Ureter (tissue), 1 donor: ENCODE measurements around the gene ARPC5L. TPM values are rescaled to one million over a fixed set of nuclear protein-coding genes. Genes with fewer than 3 reads are reported as not detected.
"Not testable (repeated sequence)": the region's sequence is repeated elsewhere in the genome, so short reads cannot be mapped to it uniquely, and the experiment has no call there.

Experiments used
- DNase-seq: peaks from one replicate; pipeline ENCODE4 v3.0.0-alpha.2; 2020; ENCODE audit warnings: low spot score
- total RNA-seq: library from RNA; stranded (reverse); gene quantifications from one replicate; pipeline ENCODE4 v1.2.4, GENCODE V29; 2023
- donor health status: DM: yes; HTN: yes; CAD: no.

The ARPC5L gene
- total RNA-seq, 1 donor from 2014 or later, result 36.5 TPM

GRCh38 chr9:124890179-124890578 is 28.2 kb downstream of the ARPC5L start:
- no peak for DNase-seq

- DNase-seq, result no peak
Observed at GRCh38 chr9:124894035-124894740, 32.3 kb downstream of the ARPC5L start.

GRCh38 chr9:124894741-124895170 is 32.8 kb downstream of the ARPC5L start:
- no peak for DNase-seq

DNA sequence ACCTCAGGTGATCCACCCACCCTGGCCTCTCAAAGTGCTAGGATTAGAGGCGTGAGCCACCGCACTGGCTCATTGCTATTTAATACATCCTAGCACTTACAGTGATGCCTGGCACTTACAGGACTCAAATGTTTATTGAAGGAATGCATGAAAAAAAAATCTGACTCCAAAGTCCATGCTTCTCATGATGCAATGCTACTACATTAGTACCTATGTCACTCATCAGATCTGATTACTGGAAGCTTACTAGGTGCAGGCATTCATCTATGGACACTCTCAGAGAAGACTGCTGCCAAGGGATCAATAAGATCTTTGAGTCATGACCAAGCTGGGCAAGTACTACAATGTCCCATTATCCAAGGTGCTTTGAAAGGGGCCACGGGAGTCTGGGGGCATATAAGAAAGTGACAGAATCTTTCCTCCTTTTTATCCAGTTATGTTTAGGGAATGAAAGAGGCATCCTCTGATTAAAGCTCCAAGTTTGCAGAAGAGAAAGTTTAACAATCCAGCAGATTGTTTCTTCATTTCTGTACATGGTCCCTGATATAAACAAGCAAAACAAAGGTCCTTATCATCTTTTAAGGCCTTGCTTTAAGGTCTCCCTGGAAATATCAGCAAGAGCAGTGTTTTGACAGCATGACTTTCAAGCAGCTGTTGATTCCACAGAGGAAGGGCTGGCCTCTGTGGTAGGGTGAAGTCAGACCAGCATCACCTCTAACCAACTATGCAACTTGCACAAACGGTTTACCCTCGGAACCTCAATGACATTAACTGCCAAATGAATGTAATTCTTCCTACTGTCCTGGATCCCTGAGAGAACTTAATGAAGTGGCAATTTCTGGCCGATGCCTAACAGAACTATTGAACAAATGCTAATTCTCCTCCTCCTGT is 35.9 kb downstream of the ARPC5L start:
- DNase-seq, result no peak

- DNase-seq, result no peak
Observed at GRCh38 chr9:124899845-124900244, 37.9 kb downstream of the ARPC5L start.

GRCh38 chr9:124906966-124907365 is 45.0 kb downstream of the ARPC5L start:
- DNase-seq, result no peak

GRCh38 chr9:124908098-124908497 is 46.2 kb downstream of the ARPC5L start:
- no peak for DNase-seq

DNA sequence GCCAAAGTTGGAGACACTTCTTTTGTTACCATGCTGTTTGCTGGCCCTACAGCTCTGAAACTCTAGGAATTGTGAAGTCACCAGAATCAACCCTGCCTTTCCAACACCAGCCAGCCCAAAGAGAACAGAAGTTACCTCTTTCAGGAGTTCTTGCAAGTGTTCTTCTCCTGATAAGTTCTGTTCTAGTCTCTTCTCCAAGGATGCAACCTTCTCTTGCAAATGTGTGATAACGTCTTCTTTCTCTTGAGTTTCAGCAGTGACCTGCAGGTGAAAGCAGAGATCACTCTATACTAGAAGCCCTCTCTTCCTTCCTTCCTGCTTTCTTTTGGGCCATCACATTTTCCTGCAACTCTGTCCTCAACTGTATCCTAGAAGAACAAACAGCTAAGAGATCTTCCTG is 49.8 kb downstream of the ARPC5L start:
- DNase-seq, result no peak

GRCh38 chr9:124913378-124913777 is 51.4 kb downstream of the ARPC5L start:
- DNase-seq, result no peak

- no peak for DNase-seq
Observed at GRCh38 chr9:124914753-124915405, 52.9 kb downstream of the ARPC5L start.

GRCh38 chr9:124920394-124920793 is 58.5 kb downstream of the ARPC5L start:
- DNase-seq, result not testable (repeated sequence)

Other genes starting within 250 kb of the ARPC5L start
- 5.0 TPM for gene NR6A1, start 90.8 kb upstream of the ARPC5L start, total RNA-seq
- gene OLFML2A, start 85.0 kb upstream of the ARPC5L start, total RNA-seq, result 13.1 TPM
- not detected for gene WDR38, start 8.7 kb upstream of the ARPC5L start, total RNA-seq
- 1,601 TPM for gene RPL35, start 173 bp upstream of the ARPC5L start, total RNA-seq
- 25.1 TPM for gene GOLGA1, start 79.0 kb downstream of the ARPC5L start, total RNA-seq